Measurements from ENCODE around the gene PARD3B. TPM values are rescaled to one million over a fixed set of nuclear protein-coding genes. Genes with fewer than 3 reads are reported as not detected.

Gene PARD3B
- total RNA-seq, 1 donor from 2014 or later = 23.8 TPM

DNA sequence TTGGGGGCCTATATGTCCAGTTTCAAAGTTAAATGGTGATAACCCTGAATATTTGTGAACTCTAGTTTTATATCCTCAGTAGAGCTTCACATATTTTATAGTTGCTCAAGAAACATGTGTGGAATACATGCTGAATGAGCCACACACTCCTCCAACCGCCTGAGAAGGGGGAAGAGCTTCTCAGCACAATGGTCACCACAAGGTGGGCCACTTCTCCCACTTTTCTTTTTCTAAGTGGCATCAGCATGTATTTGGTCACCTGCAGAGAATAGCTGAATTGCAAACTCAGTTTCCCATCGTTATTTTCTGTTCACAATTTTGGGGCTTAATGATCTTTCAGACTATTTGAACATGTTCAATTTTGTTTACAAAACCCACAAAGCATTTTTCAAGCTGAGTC is 340.5 kb downstream of the PARD3B start:
- no peaks in the 10 kb centered on the region for H3K9me3 ChIP-seq
- no peak for DNase-seq
- TF ChIP-seq, protein P1, sequence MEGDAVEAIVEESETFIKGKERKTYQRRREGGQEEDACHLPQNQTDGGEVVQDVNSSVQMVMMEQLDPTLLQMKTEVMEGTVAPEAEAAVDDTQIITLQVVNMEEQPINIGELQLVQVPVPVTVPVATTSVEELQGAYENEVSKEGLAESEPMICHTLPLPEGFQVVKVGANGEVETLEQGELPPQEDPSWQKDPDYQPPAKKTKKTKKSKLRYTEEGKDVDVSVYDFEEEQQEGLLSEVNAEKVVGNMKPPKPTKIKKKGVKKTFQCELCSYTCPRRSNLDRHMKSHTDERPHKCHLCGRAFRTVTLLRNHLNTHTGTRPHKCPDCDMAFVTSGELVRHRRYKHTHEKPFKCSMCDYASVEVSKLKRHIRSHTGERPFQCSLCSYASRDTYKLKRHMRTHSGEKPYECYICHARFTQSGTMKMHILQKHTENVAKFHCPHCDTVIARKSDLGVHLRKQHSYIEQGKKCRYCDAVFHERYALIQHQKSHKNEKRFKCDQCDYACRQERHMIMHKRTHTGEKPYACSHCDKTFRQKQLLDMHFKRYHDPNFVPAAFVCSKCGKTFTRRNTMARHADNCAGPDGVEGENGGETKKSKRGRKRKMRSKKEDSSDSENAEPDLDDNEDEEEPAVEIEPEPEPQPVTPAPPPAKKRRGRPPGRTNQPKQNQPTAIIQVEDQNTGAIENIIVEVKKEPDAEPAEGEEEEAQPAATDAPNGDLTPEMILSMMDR (IDR thresholded peaks at IDR 0.05) = no peak
- no peak overlapping the region for H3K4me3 ChIP-seq
- intact Hi-C loops (cut with DNase I) = no loop called here
- H3K4me1 ChIP-seq = no peaks in the 10 kb centered on the region
- H3K27me3 ChIP-seq (ENCODE audit: low read depth) = no peaks in the 10 kb centered on the region
- no peak for ATAC-seq
- no peaks in the 10 kb centered on the region for H3K36me3 ChIP-seq
- H3K27ac ChIP-seq = no peak overlapping the region

DNA sequence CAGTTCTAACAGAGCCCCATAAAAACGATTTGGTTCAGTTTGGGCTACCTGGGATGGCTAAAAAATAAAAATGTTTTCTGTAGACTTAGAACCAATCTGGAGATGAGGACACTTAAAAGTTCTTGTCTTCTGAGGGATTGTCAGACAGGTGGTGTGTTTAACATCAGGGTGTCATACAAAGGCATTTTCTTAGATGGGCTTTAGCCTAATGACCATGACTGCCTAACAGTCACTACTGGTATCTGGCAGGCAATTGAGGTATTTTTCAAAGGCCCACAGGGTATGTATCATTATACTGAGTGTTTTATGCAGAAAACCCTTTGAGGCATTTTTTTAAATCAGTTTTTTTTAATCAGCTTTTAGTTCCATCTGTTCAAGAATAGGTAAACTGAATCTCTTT is 341.4 kb downstream of the PARD3B start:
- TF ChIP-seq, protein P1 (IDR thresholded peaks at IDR 0.05) = no peak
- Histone ChIP-seq H3K27me3 (ENCODE audit: low read depth) (no peaks in the 10 kb centered on the region), H3K36me3 (no peaks in the 10 kb centered on the region), H3K4me3 (no peak overlapping the region), H3K27ac (no peak overlapping the region), H3K9me3 (no peaks in the 10 kb centered on the region), H3K4me1 (no peaks in the 10 kb centered on the region)
- ATAC-seq (no peak), DNase-seq (no peak)
- intact Hi-C loops (cut with DNase I) = no loop called here

DNA sequence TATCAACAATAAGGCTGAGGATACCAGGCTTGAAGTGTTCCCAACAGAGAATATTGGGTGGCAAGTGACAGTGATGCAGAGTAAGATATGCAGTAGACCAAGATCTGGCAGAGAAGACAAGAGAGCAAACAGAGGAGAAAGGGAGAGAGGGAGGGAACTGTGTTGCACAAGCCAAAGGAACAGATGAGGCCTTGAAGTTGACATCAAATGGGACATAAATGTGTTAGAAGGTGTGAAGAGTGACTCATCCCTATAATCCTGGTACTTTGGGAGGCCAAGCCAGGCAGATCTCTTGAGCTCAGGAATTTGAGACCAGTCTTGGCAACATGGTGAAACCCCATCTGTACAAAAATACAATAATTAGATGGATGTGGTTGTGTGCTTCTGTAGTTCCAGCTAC is 342.9 kb downstream of the PARD3B start:
- TF ChIP-seq, protein P1 (IDR thresholded peaks at IDR 0.05) = no peak
- H3K36me3 ChIP-seq = no peaks in the 10 kb centered on the region
- ATAC-seq = no peak
- intact Hi-C loops (cut with DNase I) = no loop called here
- no peaks in the 10 kb centered on the region for H3K27me3 ChIP-seq (ENCODE audit: low read depth)
- no peak overlapping the region for H3K4me3 ChIP-seq
- DNase-seq = no peak
- no peaks in the 10 kb centered on the region for H3K4me1 ChIP-seq
- no peak overlapping the region for H3K27ac ChIP-seq
- H3K9me3 ChIP-seq = no peaks in the 10 kb centered on the region

DNA sequence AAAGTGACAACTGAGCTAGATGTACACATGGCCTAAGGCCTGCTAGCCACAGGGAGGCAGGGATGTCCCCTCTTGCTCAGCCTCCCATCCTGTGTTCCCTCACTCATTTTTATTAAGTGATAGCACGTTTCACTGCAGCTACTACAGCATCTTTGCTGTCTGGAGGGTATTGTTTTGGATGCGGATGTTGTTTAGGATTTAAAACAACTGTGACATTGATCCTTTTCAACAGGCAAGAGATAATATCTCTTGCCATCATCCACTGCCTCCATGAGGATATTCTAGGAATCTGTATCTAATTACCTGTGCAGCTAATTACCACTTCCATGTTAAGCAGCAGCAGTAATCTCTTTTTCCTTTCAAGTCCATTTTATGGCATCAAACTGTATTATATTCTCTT is 345.4 kb downstream of the PARD3B start:
- H3K27me3 ChIP-seq (ENCODE audit: low read depth) = no peaks in the 10 kb centered on the region
- intact Hi-C loops (cut with DNase I) = no loop called here

DNA sequence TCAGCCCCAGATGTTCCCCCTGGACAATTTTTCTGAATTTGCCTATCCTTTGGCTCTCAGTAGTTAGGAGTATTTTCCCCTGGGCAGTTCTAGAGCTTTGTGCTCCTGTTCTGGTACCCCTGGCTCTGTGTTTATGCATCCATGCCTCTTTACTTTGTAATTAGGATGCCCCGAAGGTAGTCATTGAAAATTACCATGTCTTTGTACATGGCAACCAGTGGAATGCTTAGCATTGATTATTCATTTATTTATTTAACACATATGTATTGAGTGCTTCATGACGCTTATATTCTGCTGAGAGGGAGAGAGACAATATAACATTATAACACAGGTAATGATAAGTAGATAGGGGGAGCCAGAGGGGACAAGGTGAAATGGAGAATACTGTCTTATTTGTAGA is 346.5 kb downstream of the PARD3B start:
- intact Hi-C loops (cut with DNase I) = no loop called here
- Histone ChIP-seq H3K4me1 (no peaks in the 10 kb centered on the region), H3K9me3 (no peaks in the 10 kb centered on the region), H3K36me3 (no peaks in the 10 kb centered on the region), H3K27me3 (ENCODE audit: low read depth) (no peaks in the 10 kb centered on the region), H3K27ac (no peak overlapping the region), H3K4me3 (no peak overlapping the region)
- ATAC-seq (no peak), DNase-seq (no peak)
- TF ChIP-seq, protein P1 (IDR thresholded peaks at IDR 0.05) = no peak

More for the DNA sequence above, 345.4 kb downstream of the PARD3B start:
- no peak for ATAC-seq
- no peaks in the 10 kb centered on the region for H3K36me3 ChIP-seq
- H3K4me1 ChIP-seq = no peaks in the 10 kb centered on the region
- H3K4me3 ChIP-seq = no peak overlapping the region
- DNase-seq = no peak
- no peak overlapping the region for H3K27ac ChIP-seq
- H3K9me3 ChIP-seq = no peaks in the 10 kb centered on the region
- TF ChIP-seq, protein P1 (IDR thresholded peaks at IDR 0.05) = no peak

Measured in lower lobe of right lung (tissue), 2 donors.